Urinary bladder (tissue), 4 donors: ENCODE measurements around the gene LMX1A. TPM values are rescaled to one million over a fixed set of nuclear protein-coding genes. Genes with fewer than 3 reads are reported as not detected.

Experiments
- DNase-seq: peaks from one replicate; pipeline ENCODE4 v3.0.0-alpha.2; 2015; ENCODE audit errors: extremely low spot score
- H3K27ac ChIP-seq: one replicate; pipeline ENCODE4 v1.5.1; 2013; ENCODE audit warnings: low read depth, mild to moderate bottlenecking, moderate library complexity
- H3K36me3 ChIP-seq: one replicate; pipeline ENCODE4 v1.6.1; 2013; ENCODE audit warnings: mild to moderate bottlenecking, moderate library complexity; ENCODE audit not compliant: insufficient read depth
- H3K4me1 ChIP-seq: one replicate; pipeline ENCODE4 v1.6.1; 2013; ENCODE audit warnings: mild to moderate bottlenecking, moderate library complexity; ENCODE audit not compliant: insufficient read depth
- H3K4me3 ChIP-seq: one replicate; pipeline ENCODE4 v1.5.1; 2013; ENCODE audit warnings: low read depth, low read length
- WGBS: extraction: QIAGEN DNeasy Blood & Tissue Kit; methylation state at CpG from one replicate; pipeline ENCODE4 v1.1.7; 2013; 5-methylcytosine and 5-hydroxymethylcytosine counted together
- polyA plus RNA-seq: library from polyadenylated mRNA; stranded (reverse); fragments of 200-250 nt; gene quantifications from one replicate; pipeline ENCODE4 v1.2.3, GENCODE V29; 2013
- total RNA-seq: library from RNA; depleted of rRNA; stranded (reverse); fragments of >200 nt; gene quantifications from one replicate; pipeline ENCODE4 v1.2.3, GENCODE V29; 2014
- donor health status: healthy with polysubstance abuse.
- donor health status: healthy.

LMX1A gene
- total and polyA plus RNA-seq, 2 donors = 0.29 to 0.42 TPM

- DNase-seq = no peak
- Histone ChIP-seq H3K4me3 (no peak overlapping the region), H3K27ac (no peak overlapping the region), H3K36me3 (no peaks in the 10 kb centered on the region), H3K4me1 (no peaks in the 10 kb centered on the region)
- WGBS = 86% methylated on average over 1 of the region's 1 CpG
These were observed 130.9 kb downstream of the LMX1A start for GRCh38 chr1:165225650-165226049.

GRCh38 chr1:165225062-165225461 is 131.5 kb downstream of the LMX1A start:
- 78% methylated on average over 3 of the region's 3 CpGs for WGBS
- Histone ChIP-seq H3K27ac (no peak overlapping the region), H3K4me3 (no peak overlapping the region), H3K36me3 (no peaks in the 10 kb centered on the region), H3K4me1 (no peaks in the 10 kb centered on the region)
- DNase-seq = no peak

- no peaks in the 10 kb centered on the region for H3K4me1 ChIP-seq
- no peak overlapping the region for H3K27ac ChIP-seq
- H3K36me3 ChIP-seq = no peaks in the 10 kb centered on the region
- 94% methylated on average over 2 of the region's 2 CpGs for WGBS
- H3K4me3 ChIP-seq = no peak overlapping the region
- DNase-seq = no peak
These were observed 132.0 kb downstream of the LMX1A start for GRCh38 chr1:165224504-165224903.

- no peak overlapping the region for H3K27ac ChIP-seq
- H3K4me1 ChIP-seq = no peaks in the 10 kb centered on the region
- no peak overlapping the region for H3K4me3 ChIP-seq
- no peak for DNase-seq
- WGBS = 75% methylated on average over 5 of the region's 5 CpGs
- no peaks in the 10 kb centered on the region for H3K36me3 ChIP-seq
These were observed 133.9 kb downstream of the LMX1A start for GRCh38 chr1:165222580-165222979.

- H3K4me3 ChIP-seq = no peak overlapping the region
- no peak overlapping the region for H3K27ac ChIP-seq
- no peaks in the 10 kb centered on the region for H3K4me1 ChIP-seq
- whole genome bisulfite sequencing = 20% methylated on average over 6 of the region's 6 CpGs
- peak; percentile 75 for DNase-seq
- no peaks in the 10 kb centered on the region for H3K36me3 ChIP-seq
These were observed 137.8 kb downstream of the LMX1A start for GRCh38 chr1:165218731-165219130.

GRCh38 chr1:165217958-165218357 is 138.6 kb downstream of the LMX1A start:
- Histone ChIP-seq H3K36me3 (no peaks in the 10 kb centered on the region), H3K4me3 (no peak overlapping the region), H3K4me1 (no peaks in the 10 kb centered on the region), H3K27ac (no peak overlapping the region)
- 46% methylated on average over 1 of the region's 1 CpG for WGBS
- DNase-seq = no peak

- DNase-seq = no peak
- H3K27ac ChIP-seq = no peak overlapping the region
These were observed 140.3 kb downstream of the LMX1A start for GRCh38 chr1:165216254-165216653.

GRCh38 chr1:165215676-165216075 is 140.8 kb downstream of the LMX1A start:
- DNase-seq = no peak
- WGBS = 69% methylated on average over 2 of the region's 2 CpGs
- Histone ChIP-seq H3K36me3 (no peaks in the 10 kb centered on the region), H3K4me3 (no peak overlapping the region), H3K4me1 (no peaks in the 10 kb centered on the region), H3K27ac (no peak overlapping the region)

More at GRCh38 chr1:165216254-165216653, 140.3 kb downstream of the LMX1A start:
- Histone ChIP-seq H3K4me3 (no peak overlapping the region), H3K4me1 (no peaks in the 10 kb centered on the region), H3K36me3 (no peaks in the 10 kb centered on the region)

GRCh38 chr1:165212229-165212628 is 144.3 kb downstream of the LMX1A start:
- Histone ChIP-seq H3K27ac (no peak overlapping the region), H3K4me3 (no peak overlapping the region), H3K36me3 (no peaks in the 10 kb centered on the region), H3K4me1 (no peaks in the 10 kb centered on the region)
- no peak for DNase-seq
- WGBS = 65% methylated on average over 3 of the region's 3 CpGs

GRCh38 chr1:165207853-165208515 is 148.5 kb downstream of the LMX1A start:
- WGBS = 29% methylated on average over 5 of the region's 5 CpGs
- no peak overlapping the region for H3K4me3 ChIP-seq
- DNase-seq = no peak
- H3K4me1 ChIP-seq = no peaks in the 10 kb centered on the region
- H3K27ac ChIP-seq = no peak overlapping the region
- no peaks in the 10 kb centered on the region for H3K36me3 ChIP-seq

GRCh38 chr1:165205145-165205544 is 151.4 kb downstream of the LMX1A start:
- DNase-seq = no peak
- 56% methylated on average over 3 of the region's 3 CpGs for WGBS
- no peaks in the 10 kb centered on the region for H3K36me3 ChIP-seq

GRCh38 chr1:165204548-165204947 is 152.0 kb downstream of the LMX1A start:
- H3K27ac ChIP-seq = no peak overlapping the region
- no peak for DNase-seq

More at GRCh38 chr1:165205145-165205544, 151.4 kb downstream of the LMX1A start:
- no peak overlapping the region for H3K4me3 ChIP-seq
- H3K27ac ChIP-seq = no peak overlapping the region
- H3K4me1 ChIP-seq = no peaks in the 10 kb centered on the region

GRCh38 chr1:165191087-165191486 is 165.4 kb downstream of the LMX1A start:
- H3K4me1 ChIP-seq = no peaks in the 10 kb centered on the region
- no peak overlapping the region for H3K4me3 ChIP-seq
- DNase-seq = no peak
- H3K27ac ChIP-seq = no peak overlapping the region
- no peaks in the 10 kb centered on the region for H3K36me3 ChIP-seq
- 64% methylated on average over 4 of the region's 4 CpGs for WGBS

More at GRCh38 chr1:165204548-165204947, 152.0 kb downstream of the LMX1A start:
- 72% methylated on average over 1 of the region's 1 CpG for WGBS
- H3K4me3 ChIP-seq = no peak overlapping the region
- no peaks in the 10 kb centered on the region for H3K4me1 ChIP-seq
- no peaks in the 10 kb centered on the region for H3K36me3 ChIP-seq

GRCh38 chr1:165189913-165190312 is 166.6 kb downstream of the LMX1A start:
- Histone ChIP-seq H3K27ac (no peak overlapping the region), H3K36me3 (no peaks in the 10 kb centered on the region), H3K4me1 (no peaks in the 10 kb centered on the region), H3K4me3 (no peak overlapping the region)
- WGBS = 83% methylated on average over 4 of the region's 4 CpGs
- DNase-seq = no peak

- Histone ChIP-seq H3K36me3 (no peaks in the 10 kb centered on the region), H3K4me1 (no peaks in the 10 kb centered on the region), H3K27ac (no peak overlapping the region), H3K4me3 (no peak overlapping the region)
- no peak for DNase-seq
- 66% methylated on average over 2 of the region's 2 CpGs for WGBS
These were observed 167.5 kb downstream of the LMX1A start for GRCh38 chr1:165189011-165189410.
